ENCODE data around the gene LRP8. TPM values are rescaled to one million over a fixed set of nuclear protein-coding genes. Genes with fewer than 3 reads are reported as not detected.

Gene LRP8
- total and polyA plus RNA-seq, 2 of the 4 experiments (the other 2 are of a cell fraction) = 12.0 to 12.1 TPM

GRCh38 chr1:53296117-53296749, 31.6 kb downstream of the LRP8 start:
- H2AK5ac ChIP-seq (ENCODE audit: low read depth, low read length) = no peak overlapping the region
- H2BK120ac ChIP-seq (ENCODE audit: low read depth, low read length) = no peak overlapping the region
- intact Hi-C loops (cut with micrococcal nuclease) = no loop called here
- no peak overlapping the region for H4K91ac ChIP-seq (ENCODE audit: insufficient read depth, low read depth, low read length)
- H3K79me1 ChIP-seq (ENCODE audit: low read depth in 1 of 2, low read length in 2 of 2) = peaks cover 8 to 10% of the 10 kb centered on the region in 2 experiments; a peak in 2 of 4 replicates
- no peak overlapping the region for H2AFZ ChIP-seq (replicated peaks; ENCODE audit: low read length, poor library complexity)
- ChIA-PET POLR2A (ENCODE audit: unreplicated experiment) (no interaction called here), CTCF (no interaction called here)
- dilution Hi-C loops (cut with HindIII; ENCODE audit: low sequenced_read_pairs, unreplicated experiment) = no loop called here
- no peak overlapping the region for H3K27ac ChIP-seq (ENCODE audit: insufficient read depth, low read length)
- peaks cover 13% of the 10 kb centered on the region for H3K4me1 ChIP-seq (ENCODE audit: control insufficient read depth, insufficient read depth, low read length)
- no TSS peak for BruUV-seq (replicated peaks)
- H3K36me3 ChIP-seq (ENCODE audit: control insufficient read depth, insufficient read depth, low read length) = no peaks in the 10 kb centered on the region
- TF ChIP-seq, protein P1, sequence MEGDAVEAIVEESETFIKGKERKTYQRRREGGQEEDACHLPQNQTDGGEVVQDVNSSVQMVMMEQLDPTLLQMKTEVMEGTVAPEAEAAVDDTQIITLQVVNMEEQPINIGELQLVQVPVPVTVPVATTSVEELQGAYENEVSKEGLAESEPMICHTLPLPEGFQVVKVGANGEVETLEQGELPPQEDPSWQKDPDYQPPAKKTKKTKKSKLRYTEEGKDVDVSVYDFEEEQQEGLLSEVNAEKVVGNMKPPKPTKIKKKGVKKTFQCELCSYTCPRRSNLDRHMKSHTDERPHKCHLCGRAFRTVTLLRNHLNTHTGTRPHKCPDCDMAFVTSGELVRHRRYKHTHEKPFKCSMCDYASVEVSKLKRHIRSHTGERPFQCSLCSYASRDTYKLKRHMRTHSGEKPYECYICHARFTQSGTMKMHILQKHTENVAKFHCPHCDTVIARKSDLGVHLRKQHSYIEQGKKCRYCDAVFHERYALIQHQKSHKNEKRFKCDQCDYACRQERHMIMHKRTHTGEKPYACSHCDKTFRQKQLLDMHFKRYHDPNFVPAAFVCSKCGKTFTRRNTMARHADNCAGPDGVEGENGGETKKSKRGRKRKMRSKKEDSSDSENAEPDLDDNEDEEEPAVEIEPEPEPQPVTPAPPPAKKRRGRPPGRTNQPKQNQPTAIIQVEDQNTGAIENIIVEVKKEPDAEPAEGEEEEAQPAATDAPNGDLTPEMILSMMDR (conservative IDR thresholded peaks at IDR 0.05; ENCODE audit: low read depth, low read length) = no peak
- TF ChIP-seq BHLHE40 (IDR thresholded peaks at IDR 0.05; ENCODE audit: low read depth, low read length) = no peak
- TF ChIP-seq POLR2A (IDR thresholded peaks at IDR 0.05; ENCODE audit: low read depth, low read length) = no peak
- no peak for TF ChIP-seq RFX5 (IDR thresholded peaks at IDR 0.05; ENCODE audit: low read depth, low read length)
- no peak for TF ChIP-seq SMC3 (IDR thresholded peaks at IDR 0.05; ENCODE audit: low read depth, low read length)
- no peak for TF ChIP-seq MAZ (IDR thresholded peaks at IDR 0.05; ENCODE audit: borderline replicate concordance, low read depth, low read length)
- TF ChIP-seq, protein P2, sequence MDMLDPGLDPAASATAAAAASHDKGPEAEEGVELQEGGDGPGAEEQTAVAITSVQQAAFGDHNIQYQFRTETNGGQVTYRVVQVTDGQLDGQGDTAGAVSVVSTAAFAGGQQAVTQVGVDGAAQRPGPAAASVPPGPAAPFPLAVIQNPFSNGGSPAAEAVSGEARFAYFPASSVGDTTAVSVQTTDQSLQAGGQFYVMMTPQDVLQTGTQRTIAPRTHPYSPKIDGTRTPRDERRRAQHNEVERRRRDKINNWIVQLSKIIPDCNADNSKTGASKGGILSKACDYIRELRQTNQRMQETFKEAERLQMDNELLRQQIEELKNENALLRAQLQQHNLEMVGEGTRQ (IDR thresholded peaks at IDR 0.05; ENCODE audit: low read depth, low read length) = no peak
- no peak for TF ChIP-seq RAD21 (IDR thresholded peaks at IDR 0.05; ENCODE audit: low read length)
- TF ChIP-seq NFE2L2 (IDR thresholded peaks at IDR 0.05; ENCODE audit: low read depth, low read length) = no peak
- TF ChIP-seq FOS (IDR thresholded peaks at IDR 0.05; ENCODE audit: low read depth, low read length) = no peak
- no peak for TF ChIP-seq MAFK (IDR thresholded peaks at IDR 0.05; ENCODE audit: low read depth, low read length)
- no peak for TF ChIP-seq ELK1 (IDR thresholded peaks at IDR 0.05; ENCODE audit: borderline replicate concordance, low read depth, low read length)
- TF ChIP-seq CHD1 (IDR thresholded peaks at IDR 0.05; ENCODE audit: low read depth, low read length) = no peak
- no peak for TF ChIP-seq RCOR1 (IDR thresholded peaks at IDR 0.05; ENCODE audit: insufficient replicate concordance, low read length)
- TF ChIP-seq CEBPB (IDR thresholded peaks at IDR 0.05; ENCODE audit: low read depth, low read length) = no peak
- no peak for TF ChIP-seq MXI1 (IDR thresholded peaks at IDR 0.05; ENCODE audit: borderline replicate concordance, low read depth, low read length)
- no peak overlapping the region for H3K9ac ChIP-seq (ENCODE audit: low read depth, low read length)
- no peak overlapping the region for H3K4me3 ChIP-seq (ENCODE audit: insufficient read depth, low read depth, low read length)
- H3K27me3 ChIP-seq (ENCODE audit: control insufficient read depth, insufficient read depth, low read length) = no peaks in the 10 kb centered on the region
- H3K9me1 ChIP-seq (ENCODE audit: insufficient read depth, low read length) = peaks cover 13% of the 10 kb centered on the region
- no peak overlapping the region for H3K4me2 ChIP-seq (ENCODE audit: low read depth, low read length)
- H3K56ac ChIP-seq (ENCODE audit: extremely low read depth, insufficient read depth, low read length) = no peak overlapping the region
- DNase-seq (no peak), ATAC-seq (ENCODE audit: low read depth) (no peak)
- H4K5ac ChIP-seq (ENCODE audit: low read depth, low read length) = no peak overlapping the region
- no peak overlapping the region for H2BK5ac ChIP-seq (ENCODE audit: low read depth, low read length, poor library complexity, severe bottlenecking)
- no peak overlapping the region for H2BK20ac ChIP-seq (ENCODE audit: low read depth, low read length)
- H2AK9ac ChIP-seq (replicated peaks; ENCODE audit: low read depth, low read length, poor library complexity) = no peak overlapping the region
- H3K9me3 ChIP-seq (ENCODE audit: control insufficient read depth, insufficient read depth, low read length) = no peaks in the 10 kb centered on the region
- H3K23ac ChIP-seq (ENCODE audit: low read depth, low read length) = no peak overlapping the region
- H3K14ac ChIP-seq (replicated peaks; ENCODE audit: low read depth, low read length) = no peak overlapping the region
- peaks cover 5% of the 10 kb centered on the region for H4K20me1 ChIP-seq (ENCODE audit: insufficient read depth, low read length)
- in situ Hi-C loops (cut with MboI; ENCODE audit: low sequenced_read_pairs) = no loop called here
- no peak overlapping the region for H4K8ac ChIP-seq (ENCODE audit: low read depth in 2 of 2, low read length in 2 of 2)
- 20% methylated on average over 1 of the region's 12 CpGs; no CpG with 5 or more reads in 1 of the 2 experiments for WGBS, 2 experiments (ENCODE audit: extremely low coverage in 2 of 2, insufficient read length in 1 of 2)
- no peak overlapping the region for H2BK15ac ChIP-seq (ENCODE audit: low read depth, low read length)
- no peak overlapping the region for H3K4ac ChIP-seq (ENCODE audit: low read depth, low read length)
- no peak overlapping the region for H3K18ac ChIP-seq (ENCODE audit: low read depth, low read length)

All from IMR-90 (cell line).